Measurements from ENCODE around the gene ARSA.
A peak's percentile ranks its signal among the peaks of the same experiment; 100 is the strongest.

ARSA gene

DNA sequence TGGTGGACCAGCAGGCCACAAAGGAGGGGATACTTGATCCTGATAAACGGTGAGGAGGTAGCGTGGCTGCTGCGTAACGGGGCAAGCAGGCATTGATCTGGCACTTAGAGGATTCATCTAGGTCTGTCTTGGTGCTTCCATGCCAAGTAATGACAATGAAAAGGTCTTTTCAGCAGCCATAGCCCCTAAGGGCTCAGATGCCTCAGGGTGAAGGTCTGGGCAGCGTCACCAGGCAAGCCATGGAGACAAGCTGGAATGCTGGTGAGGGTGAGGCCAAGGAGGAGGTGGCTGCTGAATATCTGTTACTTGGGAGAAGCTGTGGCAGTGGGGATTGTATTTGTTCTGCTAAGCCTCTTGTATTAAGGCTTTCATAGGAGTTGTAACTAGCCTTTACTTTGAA is 40.5 kb downstream of the ARSA start:
- in situ Hi-C loops (cut with MboI; ENCODE audit: low pct_unique_long_range_greater_than_20kb, low sequenced_read_pairs, unreplicated experiment), result no loop called here
- DNase-seq (ENCODE audit: low spot score), result no peak
- TF ChIP-seq, protein P1, sequence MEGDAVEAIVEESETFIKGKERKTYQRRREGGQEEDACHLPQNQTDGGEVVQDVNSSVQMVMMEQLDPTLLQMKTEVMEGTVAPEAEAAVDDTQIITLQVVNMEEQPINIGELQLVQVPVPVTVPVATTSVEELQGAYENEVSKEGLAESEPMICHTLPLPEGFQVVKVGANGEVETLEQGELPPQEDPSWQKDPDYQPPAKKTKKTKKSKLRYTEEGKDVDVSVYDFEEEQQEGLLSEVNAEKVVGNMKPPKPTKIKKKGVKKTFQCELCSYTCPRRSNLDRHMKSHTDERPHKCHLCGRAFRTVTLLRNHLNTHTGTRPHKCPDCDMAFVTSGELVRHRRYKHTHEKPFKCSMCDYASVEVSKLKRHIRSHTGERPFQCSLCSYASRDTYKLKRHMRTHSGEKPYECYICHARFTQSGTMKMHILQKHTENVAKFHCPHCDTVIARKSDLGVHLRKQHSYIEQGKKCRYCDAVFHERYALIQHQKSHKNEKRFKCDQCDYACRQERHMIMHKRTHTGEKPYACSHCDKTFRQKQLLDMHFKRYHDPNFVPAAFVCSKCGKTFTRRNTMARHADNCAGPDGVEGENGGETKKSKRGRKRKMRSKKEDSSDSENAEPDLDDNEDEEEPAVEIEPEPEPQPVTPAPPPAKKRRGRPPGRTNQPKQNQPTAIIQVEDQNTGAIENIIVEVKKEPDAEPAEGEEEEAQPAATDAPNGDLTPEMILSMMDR (IDR thresholded peaks at IDR 0.05; ENCODE audit: extremely low read depth, insufficient read depth, missing control alignments), result no peak

DNA sequence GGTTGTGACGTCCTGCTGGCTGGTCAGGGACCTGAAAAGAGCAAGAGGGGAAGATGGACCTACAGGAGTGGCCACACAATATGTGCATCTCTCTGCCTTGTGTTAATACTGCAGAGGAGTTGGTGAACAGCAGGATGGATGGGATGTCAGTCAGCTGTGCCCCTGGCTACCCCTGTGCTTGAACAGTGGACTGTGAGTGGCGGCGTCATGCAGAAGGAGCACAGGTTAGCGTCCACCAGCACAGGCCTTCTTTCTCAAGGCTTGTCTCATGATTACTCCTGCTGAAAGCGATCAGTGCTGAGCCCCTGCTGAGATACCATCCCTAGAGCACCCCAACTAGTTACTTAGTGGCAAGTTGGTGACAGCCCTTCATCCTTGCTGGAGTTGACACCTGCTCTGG is 41.5 kb downstream of the ARSA start:
- no peak for DNase-seq (ENCODE audit: low spot score)
- in situ Hi-C loops (cut with MboI; ENCODE audit: low pct_unique_long_range_greater_than_20kb, low sequenced_read_pairs, unreplicated experiment), result no loop called here
- TF ChIP-seq, protein P1 (IDR thresholded peaks at IDR 0.05; ENCODE audit: extremely low read depth, insufficient read depth, missing control alignments), result no peak

DNA sequence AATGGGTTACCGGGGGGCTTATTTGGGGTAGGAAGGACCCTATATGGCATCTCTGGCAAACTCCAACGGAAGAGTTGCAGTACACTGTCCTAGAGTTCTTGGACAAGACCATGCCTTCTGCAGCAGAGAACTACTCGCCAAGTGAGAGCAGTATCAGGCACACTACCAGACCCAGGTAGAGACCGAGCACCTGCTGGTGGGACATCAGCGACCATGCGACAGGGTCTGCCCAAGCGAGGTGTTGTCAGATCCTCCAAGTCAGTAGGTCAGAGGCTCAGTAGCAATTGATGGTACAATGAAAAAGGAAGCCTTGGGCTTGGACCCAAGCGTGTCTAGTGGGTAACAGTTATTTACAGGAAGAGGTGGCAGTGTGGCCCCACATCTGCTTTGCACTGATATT is 42.2 kb downstream of the ARSA start:
- DNase-seq (ENCODE audit: low spot score), result no peak
- TF ChIP-seq, protein P1 (IDR thresholded peaks at IDR 0.05; ENCODE audit: extremely low read depth, insufficient read depth, missing control alignments), result no peak
- in situ Hi-C loops (cut with MboI; ENCODE audit: low pct_unique_long_range_greater_than_20kb, low sequenced_read_pairs, unreplicated experiment), result no loop called here

DNA sequence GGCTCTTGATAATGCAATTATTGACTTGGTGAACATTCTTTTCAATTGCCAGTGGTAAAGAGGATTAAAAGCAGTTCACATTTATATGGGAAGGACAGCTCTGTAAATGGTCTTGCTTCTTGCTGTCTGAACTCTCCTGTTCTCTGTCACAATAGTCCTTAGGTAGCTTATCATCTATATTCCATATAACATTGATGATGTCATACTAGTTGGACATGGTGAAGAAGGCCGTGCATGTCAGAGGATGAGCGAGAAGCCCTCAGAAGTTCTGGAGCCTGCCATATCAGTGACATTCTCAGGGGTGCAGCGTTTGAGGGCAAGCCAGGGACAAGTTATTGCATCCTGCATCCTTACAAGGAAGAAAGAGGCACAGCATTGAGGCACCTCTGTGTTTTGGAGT is 42.7 kb downstream of the ARSA start:
- in situ Hi-C loops (cut with MboI; ENCODE audit: low pct_unique_long_range_greater_than_20kb, low sequenced_read_pairs, unreplicated experiment), result no loop called here
- DNase-seq (ENCODE audit: low spot score), result no peak
- TF ChIP-seq, protein P1 (IDR thresholded peaks at IDR 0.05; ENCODE audit: extremely low read depth, insufficient read depth, missing control alignments), result no peak

DNA sequence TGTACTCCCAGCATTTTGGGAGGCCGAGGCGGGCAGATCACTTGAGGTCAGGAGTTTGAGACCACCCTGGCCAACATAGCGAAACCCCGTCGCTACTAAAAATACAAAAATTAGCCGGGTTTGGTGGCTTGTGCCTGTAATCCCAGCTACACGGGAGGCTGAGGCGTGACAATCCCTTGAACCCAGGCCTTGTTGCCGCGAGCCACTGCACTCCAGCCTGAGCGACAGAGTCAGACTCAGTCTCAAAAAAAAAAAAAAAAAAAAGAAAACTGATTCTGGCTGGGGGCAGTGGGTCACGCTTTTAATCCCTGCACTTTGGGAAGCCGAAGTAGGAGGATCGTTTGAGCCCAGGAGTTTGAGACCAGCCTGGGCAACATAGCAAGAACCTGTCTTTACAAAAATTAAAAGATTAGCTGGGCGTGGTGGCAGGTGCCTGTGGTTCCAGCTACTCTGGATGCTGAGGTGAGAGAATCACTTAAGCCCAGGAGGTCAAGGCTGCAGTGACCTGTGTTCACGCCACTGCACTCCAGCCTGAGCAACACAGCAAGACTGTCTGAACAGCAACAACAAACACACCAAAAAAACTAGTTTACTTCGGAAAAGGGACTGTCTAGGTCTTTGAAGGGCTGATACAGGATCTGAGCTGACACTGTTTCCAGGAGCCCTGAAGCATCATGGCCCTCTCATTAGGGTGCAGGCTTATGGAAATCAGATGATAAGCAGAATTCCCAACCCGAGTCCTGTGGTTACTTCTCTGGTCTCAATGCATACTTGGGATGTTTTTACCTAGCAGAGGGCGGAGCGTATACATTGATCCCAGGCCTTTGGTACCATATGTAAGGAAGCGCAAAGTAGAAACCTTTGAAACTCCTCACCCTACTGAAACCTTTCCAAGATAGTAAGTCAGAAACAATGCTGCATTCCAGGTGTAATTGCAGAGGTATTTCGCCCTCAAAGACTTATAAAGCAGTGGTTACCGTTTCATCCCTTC is 43.6 kb downstream of the ARSA start:
- in situ Hi-C loops (cut with MboI; ENCODE audit: low pct_unique_long_range_greater_than_20kb, low sequenced_read_pairs, unreplicated experiment), result no loop called here
- TF ChIP-seq, protein P1 (IDR thresholded peaks at IDR 0.05; ENCODE audit: extremely low read depth, insufficient read depth, missing control alignments), result no peak
- DNase-seq (ENCODE audit: low spot score), result no peak

DNA sequence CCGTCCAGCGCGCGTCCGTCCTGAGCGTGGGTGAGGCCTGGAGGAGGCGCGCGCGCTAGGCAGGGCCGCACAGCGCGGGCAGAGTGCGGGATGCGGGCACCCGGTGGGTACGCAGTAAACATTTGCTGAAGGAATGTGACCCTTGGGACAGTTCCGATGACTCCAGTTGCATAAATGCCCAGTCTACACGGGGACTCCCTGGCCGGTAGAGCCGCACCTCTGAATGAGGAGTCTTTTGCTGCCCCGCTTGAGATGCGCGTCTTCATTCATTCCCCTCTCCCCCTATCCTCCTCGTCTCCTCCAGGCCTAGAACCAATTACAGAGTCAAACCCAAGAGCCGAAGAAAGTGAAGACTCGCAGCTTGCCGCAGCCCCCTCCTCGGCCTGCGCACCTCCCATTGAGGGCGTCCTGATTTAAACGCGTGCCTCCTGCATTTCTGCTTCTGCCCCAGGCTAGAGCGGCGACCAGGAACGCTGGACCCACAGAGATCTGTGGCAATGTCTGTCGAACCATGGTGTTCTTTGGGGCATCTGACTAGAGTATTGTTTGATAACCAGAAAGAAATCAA is 44.6 kb downstream of the ARSA start:
- TF ChIP-seq, protein P1 (IDR thresholded peaks at IDR 0.05; ENCODE audit: extremely low read depth, insufficient read depth, missing control alignments), result no peak
- in situ Hi-C loops (cut with MboI; ENCODE audit: low pct_unique_long_range_greater_than_20kb, low sequenced_read_pairs, unreplicated experiment), result no loop called here

More for the DNA sequence above, 44.6 kb downstream of the ARSA start:
- DNase-seq (ENCODE audit: low spot score), result peak; percentile 32
